MM.1S (cell line): ENCODE data around the gene AHCTF1.

ENCODE experiments used
- EZH2 ChIP-seq: fragments of 300-600 bp; sonication (generic); optimal IDR thresholded peaks from 2 replicates; pipeline ENCODE3; 2017; ENCODE audit warnings: low read depth, mild to moderate bottlenecking, antibody characterized with exemption, low read length, mixed read lengths
- EZH2phosphoT487 ChIP-seq: fragments of 300-600 bp; sonication (generic); IDR thresholded peaks from 2 replicates; pipeline ENCODE4 v1.6.1; 2018; ENCODE audit warnings: antibody characterized with exemption, low read length
- TF ChIP-seq, protein P1 (sequence below): fragments of 300-600 bp; sonication (generic); IDR thresholded peaks from 2 replicates; pipeline ENCODE4 v1.5.1; 2016; ENCODE audit warnings: antibody characterized with exemption, low read length, mixed read lengths

GRCh38 chr1:246827396-246827795 is 104.4 kb downstream of the AHCTF1 start:
- TF ChIP-seq, protein P1, sequence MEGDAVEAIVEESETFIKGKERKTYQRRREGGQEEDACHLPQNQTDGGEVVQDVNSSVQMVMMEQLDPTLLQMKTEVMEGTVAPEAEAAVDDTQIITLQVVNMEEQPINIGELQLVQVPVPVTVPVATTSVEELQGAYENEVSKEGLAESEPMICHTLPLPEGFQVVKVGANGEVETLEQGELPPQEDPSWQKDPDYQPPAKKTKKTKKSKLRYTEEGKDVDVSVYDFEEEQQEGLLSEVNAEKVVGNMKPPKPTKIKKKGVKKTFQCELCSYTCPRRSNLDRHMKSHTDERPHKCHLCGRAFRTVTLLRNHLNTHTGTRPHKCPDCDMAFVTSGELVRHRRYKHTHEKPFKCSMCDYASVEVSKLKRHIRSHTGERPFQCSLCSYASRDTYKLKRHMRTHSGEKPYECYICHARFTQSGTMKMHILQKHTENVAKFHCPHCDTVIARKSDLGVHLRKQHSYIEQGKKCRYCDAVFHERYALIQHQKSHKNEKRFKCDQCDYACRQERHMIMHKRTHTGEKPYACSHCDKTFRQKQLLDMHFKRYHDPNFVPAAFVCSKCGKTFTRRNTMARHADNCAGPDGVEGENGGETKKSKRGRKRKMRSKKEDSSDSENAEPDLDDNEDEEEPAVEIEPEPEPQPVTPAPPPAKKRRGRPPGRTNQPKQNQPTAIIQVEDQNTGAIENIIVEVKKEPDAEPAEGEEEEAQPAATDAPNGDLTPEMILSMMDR, result no peak
- TF ChIP-seq EZH2 (no peak), EZH2phosphoT487 (no peak)
